Endodermal cell (in vitro differentiated cells): Measurements from ENCODE around the gene PAQR8. TPM values are rescaled to one million over a fixed set of nuclear protein-coding genes. Genes with fewer than 3 reads are reported as not detected.

Experiments
- DNase-seq: peaks from one replicate; pipeline ENCODE4 v3.0.0-alpha.2; 2017
- H3K27ac ChIP-seq: 2 replicates; pipeline ENCODE4 v1.5.1; 2013; ENCODE audit warnings: mild to moderate bottlenecking, low read depth, low read length, moderate library complexity
- H3K27me3 ChIP-seq: 2 replicates; pipeline ENCODE4 v1.6.1; 2013; ENCODE audit warnings: mild to moderate bottlenecking, low read length, moderate library complexity; ENCODE audit not compliant: insufficient read depth, control insufficient read depth, poor library complexity, severe bottlenecking
- H3K36me3 ChIP-seq: 2 replicates; pipeline ENCODE4 v1.7.0; 2013; ENCODE audit warnings: mild to moderate bottlenecking, low read length, moderate library complexity; ENCODE audit not compliant: control insufficient read depth, insufficient read depth
- H3K4me1 ChIP-seq: one replicate; pipeline ENCODE4 v1.7.0; 2013; ENCODE audit warnings: low read length; ENCODE audit not compliant: control insufficient read depth, insufficient read depth
- H3K4me3 ChIP-seq: 2 replicates; pipeline ENCODE4 v1.5.1; 2013; ENCODE audit warnings: mild to moderate bottlenecking, low read length, moderate library complexity
- H3K9ac ChIP-seq: 2 replicates; pipeline ENCODE4 v1.6.1; 2013; ENCODE audit warnings: mild to moderate bottlenecking, low read length, moderate library complexity; ENCODE audit not compliant: poor library complexity, severe bottlenecking; ENCODE audit errors: extremely low read depth
- H3K9me3 ChIP-seq: 2 replicates; pipeline ENCODE4 v1.6.1; 2013; ENCODE audit warnings: mild to moderate bottlenecking, low read length, moderate library complexity; ENCODE audit not compliant: control insufficient read depth
- H3K27ac Mint-ChIP-seq: 2 replicates; pipeline ENCODE4 v1.8.0; 2020; ENCODE audit warnings: mixed read lengths
- H3K27me3 Mint-ChIP-seq: 2 replicates; pipeline ENCODE4 v1.8.0; 2021; ENCODE audit warnings: mild to moderate bottlenecking, mixed read lengths; ENCODE audit not compliant: insufficient read depth
- H3K36me3 Mint-ChIP-seq: 2 replicates; pipeline ENCODE4 v1.8.0; 2020; ENCODE audit warnings: low read depth, mixed read lengths
- H3K4me1 Mint-ChIP-seq: 2 replicates; pipeline ENCODE4 v1.8.0; 2020; ENCODE audit warnings: mixed read lengths
- H3K4me3 Mint-ChIP-seq: 2 replicates; pipeline ENCODE4 v1.8.0; 2020; ENCODE audit warnings: mild to moderate bottlenecking, moderate library complexity, mixed read lengths
- H3K9me3 Mint-ChIP-seq: 2 replicates; pipeline ENCODE4 v1.8.0; 2020; ENCODE audit warnings: mild to moderate bottlenecking, mixed read lengths
- CTCF ChIP-seq: fragments of 200-600 bp; sonication (generic); conservative IDR thresholded peaks from 2 replicates; pipeline ENCODE4 v1.5.0; 2021; ENCODE audit warnings: antibody characterized with exemption, mild to moderate bottlenecking
- WGBS, 2 experiments: methylation state at CpG; one replicate each; pipeline versions ENCODE4 v1.1.5 to v1.1.7; 2013; ENCODE audit warnings: missing lambda C conversion rate in 2 of 2, mixed read lengths in 1 of 2; ENCODE audit not compliant: insufficient coverage in 1 of 2, insufficient read length in 1 of 2; 5-methylcytosine and 5-hydroxymethylcytosine counted together
- total RNA-seq, 2 donors: library from RNA; stranded (reverse); fragmentation: NEBNext Ultra II Directional in 1 of 2; extraction: Animal tissue kit (Norgen Biotek cat#: 25700) in 1 of 2; gene quantifications; 2 replicates in 1 of 2; 3 replicates in 1 of 2; pipeline ENCODE4 v1.2.1, GENCODE V29; 2021

Gene PAQR8
- total RNA-seq, 2 donors from 2014 or later, result 5.9 to 6.7 TPM

GRCh38 chr6:52328729-52329128 is 33.2 kb upstream of the PAQR8 start:
- Mint-ChIP-seq H3K36me3 (no peaks in the 10 kb centered on the region), H3K27me3 (no peaks in the 10 kb centered on the region), H3K4me1 (peaks cover 44% of the 10 kb centered on the region), H3K27ac (no peak overlapping the region), H3K4me3 (no peak overlapping the region), H3K9me3 (peaks cover 6% of the 10 kb centered on the region)
- Histone ChIP-seq H3K9ac (no peak overlapping the region), H3K4me3 (no peak overlapping the region), H3K4me1 (peaks cover 7% of the 10 kb centered on the region), H3K27me3 (no peaks in the 10 kb centered on the region), H3K36me3 (no peaks in the 10 kb centered on the region), H3K9me3 (peaks cover 8% of the 10 kb centered on the region), H3K27ac (no peak overlapping the region)
- WGBS, 2 experiments, result 80 to 93% methylated on average over 1 to 2 of the region's 2 CpGs
- no peak for TF ChIP-seq CTCF
- no peak for DNase-seq

DNA sequence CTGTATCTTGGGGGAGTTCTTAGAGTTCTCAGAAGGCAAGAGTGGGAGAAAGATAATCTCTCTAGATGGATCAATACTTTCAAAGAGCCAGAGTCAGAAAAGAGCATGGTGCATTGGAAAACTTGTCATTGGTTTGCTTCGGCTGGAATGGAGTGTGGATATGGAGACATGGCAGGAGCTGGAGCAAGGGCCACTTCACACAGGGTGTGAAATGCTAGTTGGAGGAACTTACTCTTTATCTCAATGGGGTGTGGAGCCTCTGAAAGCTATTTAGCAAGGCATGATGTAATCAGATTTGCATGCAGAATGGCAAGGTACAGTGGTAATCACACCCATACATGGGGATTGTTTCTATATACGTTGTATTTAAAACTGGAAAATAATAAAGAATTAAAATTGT is 31.5 kb upstream of the PAQR8 start:
- H3K4me3 Mint-ChIP-seq, result no peak overlapping the region

GRCh38 chr6:52331793-52332457 is 30.0 kb upstream of the PAQR8 start:
- H3K4me1 ChIP-seq, result peaks cover 7% of the 10 kb centered on the region
- Mint-ChIP-seq H3K9me3 (peaks cover 6% of the 10 kb centered on the region), H3K27ac (no peak overlapping the region), H3K27me3 (no peaks in the 10 kb centered on the region), H3K4me3 (no peak overlapping the region), H3K36me3 (no peaks in the 10 kb centered on the region), H3K4me1 (peaks cover 30% of the 10 kb centered on the region)
- no peak overlapping the region for H3K9ac ChIP-seq
- TF ChIP-seq CTCF, result no peak
- H3K36me3 ChIP-seq, result no peaks in the 10 kb centered on the region
- no peak overlapping the region for H3K4me3 ChIP-seq
- H3K27me3 ChIP-seq, result no peaks in the 10 kb centered on the region
- H3K27ac ChIP-seq, result no peak overlapping the region
- H3K9me3 ChIP-seq, result peaks cover 8% of the 10 kb centered on the region
- DNase-seq, result no peak
- 88 to 96% methylated on average over 4 of the region's 4 CpGs for WGBS, 2 experiments

More for the DNA sequence above, 31.5 kb upstream of the PAQR8 start:
- peaks cover 8% of the 10 kb centered on the region for H3K9me3 ChIP-seq
- H3K27ac ChIP-seq, result no peak overlapping the region
- no peak overlapping the region for H3K9ac ChIP-seq
- peaks cover 7% of the 10 kb centered on the region for H3K4me1 ChIP-seq
- Mint-ChIP-seq H3K27me3 (no peaks in the 10 kb centered on the region), H3K36me3 (no peaks in the 10 kb centered on the region), H3K27ac (peak overlapping the region; percentile 38), H3K9me3 (peaks cover 6% of the 10 kb centered on the region), H3K4me1 (peaks cover 43% of the 10 kb centered on the region)
- WGBS, 2 experiments, result 67 to 73% methylated on average over 1 to 2 of the region's 2 CpGs
- no peaks in the 10 kb centered on the region for H3K27me3 ChIP-seq
- H3K4me3 ChIP-seq, result no peak overlapping the region
- TF ChIP-seq CTCF, result no peak
- DNase-seq, result peak; percentile 56
- H3K36me3 ChIP-seq, result no peaks in the 10 kb centered on the region
